Anterior cingulate cortex (tissue), 58 donors: ENCODE results near the gene TSPAN12.
"Not testable (repeated sequence)": the region's sequence is repeated elsewhere in the genome, so short reads cannot be mapped to it uniquely, and the experiment has no call there.

Source experiments
- DNase-seq, 58 donors: peaks; one replicate each; lab custom pipeline; 2025; lab: John Stamatoyannopoulos, UW

Gene TSPAN12

DNA sequence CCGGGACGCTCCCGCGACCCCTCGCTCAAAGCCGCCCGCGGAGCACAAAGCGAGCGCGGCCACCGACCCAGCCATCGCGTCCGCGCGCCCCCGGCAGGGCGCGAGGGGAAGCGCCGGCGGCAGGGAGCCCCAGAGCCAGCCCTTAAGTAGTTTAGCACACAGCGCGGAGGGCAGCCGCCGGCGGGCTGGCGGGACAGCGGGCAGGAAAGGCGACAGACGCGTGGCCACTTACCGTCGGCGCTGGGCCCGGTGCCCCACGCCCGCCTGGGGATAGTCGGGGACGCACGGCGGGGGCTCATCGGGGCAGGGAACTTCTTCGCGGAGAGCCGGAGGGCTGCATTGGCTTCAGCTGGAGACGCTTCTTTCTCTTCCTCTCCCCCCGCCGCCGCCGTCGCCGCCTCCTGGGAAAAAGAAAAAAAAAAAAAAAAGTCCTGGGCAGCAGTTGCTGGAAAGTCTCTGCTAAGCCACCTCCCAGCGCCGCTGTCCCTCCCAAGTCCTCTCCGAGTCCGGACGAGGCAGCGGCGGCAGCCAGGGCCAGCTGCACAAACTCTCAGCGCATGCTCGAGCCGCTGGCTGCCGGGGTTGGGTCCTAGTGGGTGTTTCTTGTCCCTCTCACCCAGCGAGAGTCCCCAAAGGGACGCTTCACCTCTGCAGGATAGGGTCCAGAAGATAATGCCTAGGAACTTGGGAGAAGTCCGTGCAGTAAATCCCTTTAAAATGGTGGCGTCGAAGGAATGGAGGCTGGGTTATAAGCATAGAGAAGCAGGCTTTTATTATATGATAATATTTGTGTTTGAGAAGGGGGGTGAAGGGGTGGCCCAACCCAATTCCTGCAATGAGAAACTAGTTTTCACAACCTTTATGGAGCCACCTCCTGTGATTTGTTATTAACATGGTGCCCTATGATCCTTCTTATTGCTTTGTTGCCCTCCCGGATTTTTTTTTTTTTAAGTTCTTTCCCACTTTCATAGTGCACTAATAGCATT lies at the start of gene TSPAN12:
Gene TSPAN12 (minus strand): TSS at position 557 of the 986 bp plus-strand sequence. CDS start 1,381 bp downstream, outside the sequence.
- peak in 51 of 58 donors; percentile 6 to 69 (median 51) for DNase-seq

- no peak for DNase-seq
Measured at GRCh38 chr7:120898715-120899499, 41.0 kb upstream of the TSPAN12 start.

- DNase-seq, result not testable (repeated sequence)
Measured at GRCh38 chr7:120895253-120895652, 37.3 kb upstream of the TSPAN12 start.

GRCh38 chr7:120885602-120886001 lies 27.7 kb upstream of the TSPAN12 start:
- DNase-seq, result not testable (repeated sequence)

DNA sequence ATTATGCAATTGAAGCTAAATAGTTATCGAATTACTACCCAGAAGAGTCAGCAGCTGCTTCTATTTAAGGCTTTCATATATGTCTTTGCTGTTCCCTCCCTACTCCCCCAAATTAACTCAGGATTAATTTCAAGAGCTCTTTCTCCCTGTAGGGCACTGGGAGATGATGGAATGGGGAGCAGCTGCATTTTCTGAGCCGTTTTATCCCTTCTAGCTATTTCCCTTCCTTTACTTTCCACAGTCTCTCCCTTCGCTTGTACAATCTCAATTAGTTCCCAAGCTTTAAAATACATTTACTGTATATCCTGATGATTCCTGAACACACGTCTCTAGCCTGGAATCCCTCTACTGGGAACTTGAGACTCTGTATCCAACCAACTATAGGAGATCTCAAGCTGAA lies 19.8 kb upstream of the TSPAN12 start:
- no peak for DNase-seq

- no peak for DNase-seq
Measured at GRCh38 chr7:120876922-120877321, 19.0 kb upstream of the TSPAN12 start.

- DNase-seq, result no peak
Measured at GRCh38 chr7:120874722-120875121, 16.8 kb upstream of the TSPAN12 start.

DNA sequence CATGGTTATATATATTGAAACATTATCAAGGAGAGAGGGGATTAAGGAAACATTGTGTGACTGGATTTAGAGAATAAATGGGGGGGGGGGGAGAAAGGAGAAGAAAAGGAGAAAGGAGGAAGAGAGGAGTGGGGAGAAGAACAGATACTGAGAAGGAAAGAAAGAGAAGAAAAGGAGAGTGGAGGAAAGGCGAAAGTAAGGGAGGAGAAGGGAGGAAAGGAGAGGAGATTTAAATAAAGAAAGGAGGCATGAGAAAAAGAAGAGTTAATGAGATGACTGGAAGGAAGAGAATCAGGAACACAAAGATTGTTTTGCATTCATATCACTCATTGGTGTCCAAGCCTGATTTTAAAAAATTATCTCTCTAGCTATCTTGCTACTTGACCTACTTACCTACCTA lies 16.1 kb upstream of the TSPAN12 start:
- no peak for DNase-seq

DNA sequence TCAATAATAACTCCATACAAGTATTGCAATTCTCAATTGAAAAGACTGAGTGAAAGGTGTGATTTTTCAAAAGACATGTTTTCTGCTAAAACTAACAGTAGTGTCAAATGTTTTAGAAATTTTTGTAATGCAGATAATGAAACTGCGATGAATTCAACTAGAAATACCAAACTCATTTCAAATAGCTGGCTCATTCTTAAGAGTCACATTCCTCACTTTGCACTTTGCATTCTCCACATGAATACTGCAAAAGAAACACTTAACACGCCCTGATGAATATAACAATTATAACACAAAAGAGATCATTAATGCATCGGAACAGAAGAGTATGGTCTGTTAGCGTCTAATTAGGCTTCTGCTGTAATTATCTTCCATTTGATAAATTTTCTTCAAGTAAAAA lies 15.5 kb upstream of the TSPAN12 start:
- no peak for DNase-seq

GRCh38 chr7:120869700-120870099 lies 11.8 kb upstream of the TSPAN12 start:
- DNase-seq, result no peak

GRCh38 chr7:120867932-120868331 lies 10.0 kb upstream of the TSPAN12 start:
- no peak for DNase-seq

DNA sequence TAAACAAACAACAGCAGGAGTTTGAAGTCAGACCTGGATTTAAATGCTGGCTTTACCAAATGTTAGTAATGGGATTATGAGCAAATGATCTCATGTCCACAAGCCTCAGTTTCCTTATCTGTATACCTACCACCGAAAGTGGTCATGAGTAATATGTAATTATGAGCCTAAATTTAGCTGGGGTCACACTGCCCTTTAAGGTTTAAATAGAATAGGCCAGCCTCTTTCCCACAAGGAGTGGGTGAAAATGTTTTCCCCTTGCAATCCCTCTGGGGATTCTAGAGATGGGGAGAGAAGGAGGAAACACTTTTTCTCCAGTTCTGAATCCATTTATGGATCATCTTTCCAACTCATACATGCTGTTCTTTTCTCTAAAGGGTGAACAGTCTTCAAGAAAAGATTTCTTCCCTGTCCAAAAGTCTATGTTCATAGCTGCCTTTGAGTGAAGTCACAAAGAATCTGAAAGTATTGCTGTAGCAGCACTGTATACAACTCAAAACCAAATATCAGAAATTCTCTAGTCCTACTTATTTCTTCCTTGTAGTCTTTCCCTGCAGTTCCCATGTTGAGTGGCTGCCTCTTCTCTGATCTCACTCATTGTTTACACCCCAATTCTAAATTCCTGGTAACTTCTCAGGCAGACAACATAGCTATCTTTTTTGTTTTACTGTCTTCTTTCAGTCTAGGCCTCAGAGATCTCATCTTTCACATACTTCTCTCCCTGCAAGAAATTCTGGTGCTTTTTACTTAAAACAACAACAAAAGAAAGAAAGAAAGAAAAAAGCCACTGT lies 7.4 kb upstream of the TSPAN12 start:
- DNase-seq, result no peak

- DNase-seq, result no peak
Measured at GRCh38 chr7:120864141-120864900, 6.4 kb upstream of the TSPAN12 start.

DNA sequence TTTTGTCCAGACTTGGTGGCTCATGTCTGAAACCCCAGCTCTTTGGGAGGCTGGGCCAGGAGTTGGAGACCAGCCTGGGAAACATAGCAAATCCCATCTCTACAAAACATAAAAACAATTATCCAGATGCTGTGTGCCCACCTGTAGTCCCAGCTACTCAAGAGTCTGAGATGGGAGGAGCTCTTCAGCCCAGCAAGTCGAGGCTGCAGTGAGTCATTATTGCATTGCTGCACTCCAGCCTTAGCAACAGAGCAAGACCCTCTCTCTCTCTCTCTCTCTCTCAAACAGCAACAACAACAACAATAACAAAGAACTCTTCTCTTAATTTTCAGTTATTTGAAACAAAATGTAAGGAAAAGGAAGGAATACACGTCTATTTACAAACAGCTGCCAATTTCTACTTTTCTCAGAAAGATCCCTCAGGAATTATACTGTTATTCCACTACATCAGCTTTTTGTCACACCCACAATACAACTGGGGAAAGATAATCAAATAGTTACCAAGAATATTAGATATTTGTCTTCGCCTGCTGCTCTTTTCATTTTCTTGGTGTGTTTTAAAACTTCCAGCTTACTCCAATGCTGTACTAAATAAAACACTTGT lies 5.1 kb upstream of the TSPAN12 start:
- DNase-seq, result no peak

DNA sequence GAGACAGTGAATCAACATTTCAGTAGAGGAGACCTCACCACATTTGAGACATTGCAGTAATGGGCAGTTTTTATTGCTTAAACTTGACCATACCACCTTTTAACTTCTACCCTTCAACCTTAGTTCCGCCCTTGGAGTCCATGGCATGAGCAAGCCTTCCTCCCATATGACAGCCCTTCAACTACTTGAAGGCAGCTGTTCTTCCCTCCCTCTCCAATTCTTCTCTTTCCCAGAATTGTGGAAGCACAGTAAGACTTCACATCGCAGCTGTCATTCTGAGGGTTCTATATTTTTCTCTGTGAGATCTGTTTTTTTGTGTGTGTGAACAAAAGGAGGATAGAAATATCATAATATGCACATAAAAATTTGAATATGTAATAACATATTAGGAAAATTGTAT lies 2.2 kb upstream of the TSPAN12 start:
- no peak for DNase-seq

DNA sequence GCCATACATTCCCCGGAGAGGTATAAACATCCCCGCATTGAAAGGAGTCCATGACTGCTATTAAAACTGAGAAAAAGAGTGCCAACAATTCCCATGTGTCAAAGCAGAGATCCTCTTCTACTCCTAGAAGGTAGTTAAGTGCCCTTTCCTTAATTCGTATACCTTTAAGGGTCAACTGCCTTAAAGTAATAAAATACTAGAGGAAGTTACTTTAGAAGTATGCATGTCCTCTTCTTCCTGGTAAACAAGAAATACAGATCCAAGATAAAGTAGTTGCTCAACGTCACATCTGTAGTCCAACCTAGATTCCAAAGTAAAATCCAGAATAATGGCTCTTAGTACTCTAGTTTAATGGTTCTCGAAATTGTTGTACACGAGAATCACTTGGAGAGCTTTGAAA lies 1.5 kb upstream of the TSPAN12 start:
- DNase-seq, result no peak

GRCh38 chr7:120856621-120857352 lies 1.2 kb downstream of the TSPAN12 start:
- peak in 17 of 58 donors; percentile 1 to 34 (median 15) for DNase-seq

DNA sequence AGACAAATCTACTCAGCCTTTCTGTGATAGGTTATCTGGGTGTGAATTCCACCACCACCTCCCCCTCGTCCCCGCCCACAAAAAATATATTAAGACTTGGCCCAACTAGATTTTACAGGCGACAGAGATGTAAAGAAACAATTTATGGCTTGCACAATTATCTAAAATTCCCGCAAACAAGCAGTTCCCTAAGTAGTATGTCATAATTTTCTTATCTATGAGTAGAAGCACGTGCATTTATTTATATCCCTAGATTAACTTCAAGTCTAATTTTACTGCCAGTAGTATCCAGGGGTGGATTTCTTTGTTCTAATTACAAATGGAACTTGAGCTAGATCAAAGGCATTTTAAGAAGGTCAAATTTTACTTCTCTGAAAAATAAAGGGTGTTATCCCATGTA lies 1.7 kb downstream of the TSPAN12 start:
- DNase-seq, result no peak

- no peak for DNase-seq
Measured at GRCh38 chr7:120852700-120853099, 5.2 kb downstream of the TSPAN12 start.
